MG63 (cell line): ENCODE data around the gene SDK2. TPM values are rescaled to one million over a fixed set of nuclear protein-coding genes. Genes with fewer than 3 reads are reported as not detected.

Source experiments
- DNase-seq: peaks from one replicate; pipeline ENCODE4 v3.0.0-alpha.2; 2020
- H3K27me3 ChIP-seq: fragments of 250-450 bp; sonication (Bioruptor Pico); 2 replicates; pipeline ENCODE4 v1.5.1; 2020; ENCODE audit warnings: mild to moderate bottlenecking, moderate library complexity
- H3K36me3 ChIP-seq: fragments of 250-450 bp; sonication (Bioruptor Pico); 2 replicates; pipeline ENCODE4 v1.5.1; 2020; ENCODE audit warnings: mild to moderate bottlenecking, moderate library complexity
- H3K4me3 ChIP-seq: fragments of 250-450 bp; sonication (Bioruptor Pico); 2 replicates; pipeline ENCODE4 v1.5.1; 2020; ENCODE audit warnings: mild to moderate bottlenecking, moderate library complexity
- H3K9me3 ChIP-seq: fragments of 250-450 bp; sonication (Bioruptor Pico); 2 replicates; pipeline ENCODE4 v1.5.1; 2020; ENCODE audit warnings: mild to moderate bottlenecking, moderate library complexity
- total RNA-seq: library from RNA; depleted of rRNA; stranded (reverse); fragments of >200 nt; shearing (Covaris generic); gene quantifications from 2 replicates; pipeline ENCODE4 v1.2.3, GENCODE V29; 2014; ENCODE audit warnings: low replicate concordance

Gene SDK2
- total RNA-seq, 1 experiment from 2014 or later: 0.33 TPM

GRCh38 chr17:73568934-73569333 lies 75.3 kb downstream of the SDK2 start:
- Histone ChIP-seq H3K36me3 (no peaks in the 10 kb centered on the region), H3K4me3 (no peak overlapping the region), H3K9me3 (no peaks in the 10 kb centered on the region), H3K27me3 (no peaks in the 10 kb centered on the region)
- DNase-seq: no peak

- no peak overlapping the region for H3K4me3 ChIP-seq
- H3K27me3 ChIP-seq: no peaks in the 10 kb centered on the region
- no peaks in the 10 kb centered on the region for H3K36me3 ChIP-seq
- no peak for DNase-seq
- H3K9me3 ChIP-seq: no peaks in the 10 kb centered on the region
Observed at GRCh38 chr17:73566905-73567782, 77.1 kb downstream of the SDK2 start.

GRCh38 chr17:73564843-73565242 lies 79.4 kb downstream of the SDK2 start:
- peak; percentile 92 for DNase-seq
- Histone ChIP-seq H3K36me3 (no peaks in the 10 kb centered on the region), H3K4me3 (no peak overlapping the region), H3K27me3 (no peaks in the 10 kb centered on the region), H3K9me3 (no peaks in the 10 kb centered on the region)

- H3K27me3 ChIP-seq: no peaks in the 10 kb centered on the region
- no peak overlapping the region for H3K4me3 ChIP-seq
- H3K9me3 ChIP-seq: no peaks in the 10 kb centered on the region
- no peaks in the 10 kb centered on the region for H3K36me3 ChIP-seq
- peak; percentile 93 for DNase-seq
Observed at GRCh38 chr17:73562896-73563295, 81.3 kb downstream of the SDK2 start.

- Histone ChIP-seq H3K27me3 (no peaks in the 10 kb centered on the region), H3K9me3 (no peaks in the 10 kb centered on the region), H3K4me3 (no peak overlapping the region), H3K36me3 (no peaks in the 10 kb centered on the region)
- DNase-seq: no peak
Observed at GRCh38 chr17:73561111-73561510, 83.1 kb downstream of the SDK2 start.

DNA sequence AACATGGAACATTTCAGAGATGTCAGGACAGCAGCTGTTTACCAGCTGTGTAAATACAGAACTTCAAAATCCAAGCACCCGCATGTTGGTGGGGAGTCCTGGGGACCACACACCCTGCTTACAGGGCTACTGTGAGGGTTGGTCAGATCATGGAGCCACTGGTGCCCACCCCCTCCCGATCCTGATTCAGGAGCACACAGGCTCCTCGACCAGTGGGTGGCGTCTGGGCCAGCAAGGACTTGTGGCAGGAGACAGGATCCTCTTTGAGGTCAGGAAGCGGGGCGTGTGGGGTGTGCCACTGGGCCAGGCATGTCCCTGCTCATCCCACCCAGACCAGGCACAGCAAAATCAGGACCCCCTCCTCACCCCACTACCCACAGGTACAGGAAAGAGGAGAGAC lies 83.6 kb downstream of the SDK2 start:
- peak; percentile 38 for DNase-seq
- no peak overlapping the region for H3K4me3 ChIP-seq
- no peaks in the 10 kb centered on the region for H3K9me3 ChIP-seq
- no peaks in the 10 kb centered on the region for H3K27me3 ChIP-seq
- H3K36me3 ChIP-seq: no peaks in the 10 kb centered on the region

DNA sequence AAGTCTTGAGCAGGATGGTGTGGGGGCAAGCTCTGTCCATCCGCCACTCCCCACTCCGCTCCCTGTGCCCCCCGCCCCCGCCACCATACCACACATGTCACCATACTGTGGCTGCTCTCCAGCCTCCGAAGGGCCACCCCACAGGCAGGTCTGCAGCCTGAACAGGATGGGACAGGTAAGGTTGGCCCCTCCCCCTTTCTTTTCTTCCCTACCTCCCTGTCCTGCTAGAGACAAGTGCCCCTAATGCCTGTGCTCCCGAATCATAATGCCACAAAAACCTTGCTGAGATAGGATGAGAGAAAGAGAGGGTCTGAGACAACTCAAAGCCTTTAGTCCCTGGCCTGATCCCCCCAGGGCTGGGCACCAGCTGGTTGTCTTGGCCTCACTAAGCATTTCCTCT lies 84.7 kb downstream of the SDK2 start:
- no peaks in the 10 kb centered on the region for H3K9me3 ChIP-seq
- no peak for DNase-seq
- no peaks in the 10 kb centered on the region for H3K36me3 ChIP-seq
- H3K27me3 ChIP-seq: no peaks in the 10 kb centered on the region
- H3K4me3 ChIP-seq: no peak overlapping the region

DNA sequence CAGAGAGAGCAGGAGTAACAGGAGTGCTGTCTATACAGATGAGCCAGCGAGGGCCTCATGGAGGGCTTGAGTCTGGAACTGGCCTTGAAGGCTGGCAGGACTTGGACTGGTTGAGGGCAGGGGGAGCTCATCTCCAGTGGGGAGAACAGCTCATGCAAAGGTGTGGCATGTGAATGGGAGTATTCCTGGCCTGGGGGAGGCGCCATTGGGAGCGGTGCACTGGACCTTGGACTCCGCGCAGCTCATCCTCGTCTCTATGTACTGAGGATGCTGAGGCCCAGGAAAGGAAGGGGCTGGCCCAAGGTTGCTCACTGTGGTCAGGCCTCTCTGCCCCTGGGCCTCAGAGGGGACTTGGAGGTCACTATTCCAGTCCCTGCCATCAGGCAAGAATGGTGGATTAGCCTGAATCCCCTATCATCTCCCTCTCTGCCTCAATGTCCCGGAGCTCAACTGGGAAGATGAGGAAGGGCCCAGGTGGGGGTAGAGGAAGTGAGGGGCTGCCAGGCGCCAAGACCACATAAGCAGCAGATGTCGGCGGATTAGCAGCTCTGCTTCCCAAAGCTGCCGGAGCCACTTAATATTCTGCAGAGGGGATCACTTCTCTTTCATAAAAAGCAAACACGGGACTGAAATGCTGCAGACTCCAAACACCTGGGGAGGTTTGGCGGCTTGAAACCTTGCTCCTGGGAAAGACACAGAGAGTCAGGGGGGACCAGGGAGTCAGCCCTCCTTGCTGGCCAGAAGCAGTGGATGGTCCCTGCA lies 88.9 kb downstream of the SDK2 start:
- Histone ChIP-seq H3K27me3 (no peaks in the 10 kb centered on the region), H3K4me3 (no peak overlapping the region), H3K9me3 (no peaks in the 10 kb centered on the region), H3K36me3 (no peaks in the 10 kb centered on the region)
- DNase-seq: no peak

GRCh38 chr17:73554498-73554897 lies 89.7 kb downstream of the SDK2 start:
- Histone ChIP-seq H3K36me3 (no peaks in the 10 kb centered on the region), H3K4me3 (no peak overlapping the region), H3K9me3 (no peaks in the 10 kb centered on the region), H3K27me3 (no peaks in the 10 kb centered on the region)
- no peak for DNase-seq

- Histone ChIP-seq H3K36me3 (no peaks in the 10 kb centered on the region), H3K4me3 (no peak overlapping the region), H3K9me3 (no peaks in the 10 kb centered on the region), H3K27me3 (no peaks in the 10 kb centered on the region)
- DNase-seq: peak; percentile 35
Observed at GRCh38 chr17:73553311-73553710, 90.9 kb downstream of the SDK2 start.

DNA sequence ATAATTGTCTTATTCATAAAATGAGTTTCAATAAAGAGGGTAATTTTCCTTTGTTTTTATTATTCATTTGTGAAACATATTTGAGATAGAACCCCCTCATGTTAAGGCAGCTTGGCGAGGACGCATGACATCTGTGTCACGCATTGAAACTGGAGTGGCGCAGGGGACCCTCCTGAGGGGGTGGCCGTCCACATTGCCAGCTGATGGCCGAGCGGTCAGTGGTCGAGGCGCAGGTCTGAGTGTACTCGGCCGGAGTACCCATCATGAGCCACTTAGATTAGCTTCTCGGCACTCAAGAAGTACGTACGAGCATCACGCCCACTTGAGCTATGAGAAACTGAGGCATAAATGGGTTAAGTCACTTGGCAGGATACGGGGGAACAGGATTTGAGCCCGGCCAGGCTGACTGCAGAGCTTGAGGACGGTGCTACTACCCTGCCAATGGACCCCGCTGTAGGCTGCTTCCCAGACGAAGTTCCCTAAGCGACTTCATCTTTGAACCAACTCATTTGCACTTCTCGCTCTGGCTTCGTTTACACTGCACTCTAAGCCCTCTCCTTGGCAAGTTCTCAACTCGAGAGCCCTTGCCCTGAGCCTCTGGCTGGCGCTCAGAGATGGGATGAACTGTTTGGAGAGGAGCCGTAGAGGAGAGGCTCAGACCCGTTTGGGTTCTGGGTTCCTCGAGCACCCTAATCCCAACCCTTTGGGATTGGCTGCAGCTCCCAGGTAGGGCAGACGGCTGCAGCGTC lies 91.8 kb downstream of the SDK2 start:
- Histone ChIP-seq H3K27me3 (no peaks in the 10 kb centered on the region), H3K9me3 (no peaks in the 10 kb centered on the region), H3K4me3 (no peak overlapping the region), H3K36me3 (no peaks in the 10 kb centered on the region)
- DNase-seq: no peak

DNA sequence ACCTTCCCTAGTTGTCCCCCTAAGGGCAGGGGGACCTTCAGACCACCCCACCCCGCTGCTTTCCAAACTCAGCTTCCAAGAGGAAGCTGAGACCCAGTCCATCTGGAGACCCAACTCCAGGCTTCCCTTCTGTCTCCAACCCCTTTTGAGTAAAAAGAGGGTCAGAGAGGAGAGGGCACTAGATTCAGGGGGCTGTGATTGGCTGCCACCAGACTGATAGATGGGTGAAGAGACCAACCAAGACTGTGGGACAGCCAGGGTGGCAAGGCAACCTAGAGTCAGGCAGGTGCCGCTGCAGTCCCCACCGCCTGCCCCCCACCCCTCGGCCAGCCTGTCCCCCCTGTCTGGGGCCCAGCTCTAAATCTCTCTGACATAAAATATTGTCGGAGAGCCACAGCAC lies 92.5 kb downstream of the SDK2 start:
- DNase-seq: no peak
- Histone ChIP-seq H3K36me3 (no peaks in the 10 kb centered on the region), H3K4me3 (no peak overlapping the region), H3K27me3 (no peaks in the 10 kb centered on the region), H3K9me3 (no peaks in the 10 kb centered on the region)

GRCh38 chr17:73551144-73551543 lies 93.1 kb downstream of the SDK2 start:
- H3K36me3 ChIP-seq: no peaks in the 10 kb centered on the region
- no peak for DNase-seq
- no peak overlapping the region for H3K4me3 ChIP-seq
- H3K27me3 ChIP-seq: no peaks in the 10 kb centered on the region
- H3K9me3 ChIP-seq: no peaks in the 10 kb centered on the region

GRCh38 chr17:73550556-73550955 lies 93.7 kb downstream of the SDK2 start:
- Histone ChIP-seq H3K4me3 (no peak overlapping the region), H3K36me3 (no peaks in the 10 kb centered on the region), H3K9me3 (no peaks in the 10 kb centered on the region), H3K27me3 (no peaks in the 10 kb centered on the region)
- DNase-seq: peak; percentile 83

- Histone ChIP-seq H3K27me3 (no peaks in the 10 kb centered on the region), H3K4me3 (no peak overlapping the region), H3K9me3 (no peaks in the 10 kb centered on the region), H3K36me3 (no peaks in the 10 kb centered on the region)
- no peak for DNase-seq
Observed at GRCh38 chr17:73549841-73550430, 94.3 kb downstream of the SDK2 start.

DNA sequence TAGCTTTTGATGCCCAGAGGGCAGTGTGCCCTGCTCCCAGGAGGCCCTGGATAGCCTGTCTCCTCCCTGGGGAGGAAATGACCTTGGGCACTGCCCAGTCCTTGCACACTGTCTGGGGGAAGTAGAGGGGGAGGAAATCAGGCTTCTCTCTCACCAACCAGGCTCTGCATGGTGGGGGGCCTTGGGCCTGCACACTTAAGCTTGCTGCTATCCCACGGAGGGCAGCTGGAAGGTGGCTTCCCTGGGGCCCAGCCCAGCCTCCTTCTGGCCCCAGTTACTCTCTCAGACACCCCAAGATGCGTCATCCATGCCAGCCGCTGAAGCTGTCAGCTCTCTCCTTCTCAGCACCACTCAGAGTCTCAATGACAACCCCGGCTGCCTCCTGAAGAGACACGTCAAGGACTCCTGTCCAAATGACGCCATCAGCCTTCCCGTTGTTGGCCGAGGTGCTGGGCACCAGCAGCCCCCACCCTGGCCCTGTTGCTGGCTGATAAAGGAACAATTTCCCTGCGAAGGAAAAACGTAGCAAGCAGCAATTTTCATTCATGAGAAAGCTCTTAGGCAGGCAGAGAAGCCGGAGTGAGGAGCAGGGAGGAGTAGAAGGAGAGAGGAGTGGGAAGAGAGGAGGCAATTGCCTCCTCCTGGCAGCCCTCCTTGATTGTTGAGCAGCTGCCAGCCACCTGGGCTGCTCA lies 95.5 kb downstream of the SDK2 start:
- no peaks in the 10 kb centered on the region for H3K9me3 ChIP-seq
- no peak for DNase-seq
- no peak overlapping the region for H3K4me3 ChIP-seq

More for the DNA sequence above, 95.5 kb downstream of the SDK2 start:
- H3K27me3 ChIP-seq: no peaks in the 10 kb centered on the region
- H3K36me3 ChIP-seq: no peaks in the 10 kb centered on the region
